Trophoblast cell (in vitro differentiated cells and primary cell): ENCODE data around the gene NRXN3.
A peak's percentile ranks its signal among the peaks of the same experiment; 100 is the strongest.

Source experiments
- DNase-seq, 2 donors: peaks; one replicate each; pipeline ENCODE4 v3.0.0-alpha.2; 2016
- H2AFZ ChIP-seq: 2 replicates; pipeline ENCODE4 v1.6.1; 2013; ENCODE audit warnings: low read length, moderate library complexity, mild to moderate bottlenecking; ENCODE audit not compliant: insufficient read depth, poor library complexity
- H2AK5ac ChIP-seq: 2 replicates; pipeline ENCODE4 v1.6.1; 2013; ENCODE audit warnings: mild to moderate bottlenecking, low read length
- H2BK120ac ChIP-seq: 2 replicates; pipeline ENCODE4 v1.6.1; 2013; ENCODE audit warnings: low read length, mild to moderate bottlenecking, moderate library complexity; ENCODE audit not compliant: insufficient read depth, poor library complexity
- H2BK12ac ChIP-seq: 2 replicates; pipeline ENCODE4 v1.6.1; 2013; ENCODE audit warnings: mild to moderate bottlenecking, low read length, moderate library complexity
- H2BK5ac ChIP-seq: 2 replicates; pipeline ENCODE4 v1.6.1; 2013; ENCODE audit warnings: low read length, low read depth, moderate library complexity, mild to moderate bottlenecking; ENCODE audit not compliant: poor library complexity
- H3K14ac ChIP-seq: 2 replicates; pipeline ENCODE4 v1.6.1; 2013; ENCODE audit warnings: mild to moderate bottlenecking, low read length
- H3K18ac ChIP-seq: 2 replicates; pipeline ENCODE4 v1.6.1; 2013; ENCODE audit warnings: mild to moderate bottlenecking, low read length
- H3K23ac ChIP-seq: 2 replicates; pipeline ENCODE4 v1.6.1; 2013; ENCODE audit warnings: low read length
- H3K27ac ChIP-seq: 2 replicates; pipeline ENCODE4 v1.5.1; 2013; ENCODE audit warnings: low read depth, mild to moderate bottlenecking, inconsistent platforms, low read length, moderate library complexity
- H3K27me3 ChIP-seq: 2 replicates; pipeline ENCODE4 v1.6.1; 2013; ENCODE audit warnings: inconsistent platforms, mild to moderate bottlenecking, low read length, moderate library complexity; ENCODE audit not compliant: insufficient read depth
- H3K36me3 ChIP-seq, 2 experiments: 1 replicate in 1 of 2; 2 replicates in 1 of 2; pipeline ENCODE4 v1.6.1; 2013; ENCODE audit warnings: low read length in 2 of 2, mild to moderate bottlenecking in 2 of 2, moderate library complexity in 1 of 2; ENCODE audit not compliant: insufficient read depth in 2 of 2, control insufficient read depth in 1 of 2
- H3K4ac ChIP-seq: 2 replicates; pipeline ENCODE4 v1.6.1; 2013; ENCODE audit warnings: low read depth, mild to moderate bottlenecking, low read length, moderate library complexity
- H3K4me1 ChIP-seq, 2 experiments: 1 replicate in 1 of 2; 2 replicates in 1 of 2; pipeline ENCODE4 v1.6.1; 2013; ENCODE audit warnings: low read length in 2 of 2, mild to moderate bottlenecking in 2 of 2, moderate library complexity in 1 of 2; ENCODE audit not compliant: insufficient read depth in 2 of 2, control insufficient read depth in 1 of 2
- H3K4me2 ChIP-seq: 2 replicates; pipeline ENCODE4 v1.6.1; 2013; ENCODE audit warnings: inconsistent platforms, mild to moderate bottlenecking, low read length, moderate library complexity
- H3K4me3 ChIP-seq: 2 replicates; pipeline ENCODE4 v1.5.1; 2013; ENCODE audit warnings: mild to moderate bottlenecking, low read depth, low read length, inconsistent platforms
- H3K79me1 ChIP-seq: one replicate; pipeline ENCODE4 v1.6.1; 2013; ENCODE audit warnings: low read length
- H3K79me2 ChIP-seq: 2 replicates; pipeline ENCODE4 v1.6.1; 2013; ENCODE audit warnings: low read length, mild to moderate bottlenecking; ENCODE audit not compliant: control insufficient read depth, insufficient read depth, poor library complexity
- H3K9ac ChIP-seq: 2 replicates; pipeline ENCODE4 v1.6.1; 2013; ENCODE audit warnings: mild to moderate bottlenecking, low read length
- H3K9me3 ChIP-seq: 2 replicates; pipeline ENCODE4 v1.6.1; 2013; ENCODE audit warnings: low read depth, mild to moderate bottlenecking, control low read depth, inconsistent platforms, low read length; ENCODE audit not compliant: insufficient read depth
- H4K12ac ChIP-seq: 2 replicates; pipeline ENCODE4 v1.6.1; 2013; ENCODE audit warnings: low read depth, mild to moderate bottlenecking, low read length, moderate library complexity
- H4K8ac ChIP-seq: 2 replicates; pipeline ENCODE4 v1.6.1; 2013; ENCODE audit warnings: low read depth, mild to moderate bottlenecking, low read length, moderate library complexity
- H4K91ac ChIP-seq: one replicate; pipeline ENCODE4 v1.6.1; 2013; ENCODE audit warnings: low read depth, mild to moderate bottlenecking, low read length, moderate library complexity
- WGBS: extraction: QIAGEN DNeasy Blood & Tissue Kit; methylation state at CpG from one replicate; pipeline ENCODE4 v1.1.7; 2013; ENCODE audit warnings: missing lambda C conversion rate; ENCODE audit not compliant: insufficient read length, insufficient coverage; ENCODE audit errors: extremely low coverage; 5-methylcytosine and 5-hydroxymethylcytosine counted together

NRXN3 gene

GRCh38 chr14:79493081-79493645 lies 1323.0 kb downstream of the NRXN3 start:
- Histone ChIP-seq H3K4ac (no peak overlapping the region), H2BK120ac (no peak overlapping the region), H3K9ac (no peak overlapping the region), H3K23ac (no peak overlapping the region), H2BK5ac (no peak overlapping the region), H3K79me2 (no peaks in the 10 kb centered on the region), H2AK5ac (no peak overlapping the region), H3K79me1 (no peaks in the 10 kb centered on the region), H3K4me2 (no peak overlapping the region), H4K8ac (no peak overlapping the region), H4K91ac (no peak overlapping the region), H3K27ac (no peak overlapping the region), H3K27me3 (no peaks in the 10 kb centered on the region), H3K4me3 (no peak overlapping the region), H3K36me3 (no peaks in the 10 kb centered on the region), H3K9me3 (no peaks in the 10 kb centered on the region), H3K18ac (no peak overlapping the region), H2BK12ac (no peak overlapping the region), H4K12ac (no peak overlapping the region), H2AFZ (no peak overlapping the region), H3K14ac (no peak overlapping the region), H3K4me1 (no peaks in the 10 kb centered on the region)
- WGBS = no CpG with 5 or more reads among the region's 3 CpGs
- DNase-seq = no peak

GRCh38 chr14:79496701-79497100 lies 1326.5 kb downstream of the NRXN3 start:
- no peak overlapping the region for H4K8ac ChIP-seq
- H2BK5ac ChIP-seq = no peak overlapping the region
- no peaks in the 10 kb centered on the region for H3K36me3 ChIP-seq
- H2AK5ac ChIP-seq = no peak overlapping the region
- no peaks in the 10 kb centered on the region for H3K4me1 ChIP-seq
- no peaks in the 10 kb centered on the region for H3K27me3 ChIP-seq
- WGBS = no CpG with 5 or more reads among the region's 4 CpGs
- no peak overlapping the region for H4K12ac ChIP-seq
- H3K79me2 ChIP-seq = no peaks in the 10 kb centered on the region
- H3K27ac ChIP-seq = no peak overlapping the region
- H3K23ac ChIP-seq = no peak overlapping the region
- H3K18ac ChIP-seq = no peak overlapping the region
- H3K9ac ChIP-seq = no peak overlapping the region
- no peak overlapping the region for H4K91ac ChIP-seq
- H2AFZ ChIP-seq = no peak overlapping the region
- H3K79me1 ChIP-seq = no peaks in the 10 kb centered on the region
- H2BK12ac ChIP-seq = no peak overlapping the region
- H3K9me3 ChIP-seq = no peaks in the 10 kb centered on the region
- H3K14ac ChIP-seq = no peak overlapping the region
- H3K4ac ChIP-seq = no peak overlapping the region
- no peak overlapping the region for H2BK120ac ChIP-seq
- no peak overlapping the region for H3K4me2 ChIP-seq
- DNase-seq = peak; percentile 6 to 28
- H3K4me3 ChIP-seq = no peak overlapping the region

GRCh38 chr14:79500489-79500888 lies 1330.3 kb downstream of the NRXN3 start:
- no peak overlapping the region for H2AK5ac ChIP-seq
- H3K18ac ChIP-seq = no peak overlapping the region
- no peak overlapping the region for H3K9ac ChIP-seq
- no peak for DNase-seq
- no peak overlapping the region for H2BK120ac ChIP-seq
- H2BK5ac ChIP-seq = no peak overlapping the region
- H3K27me3 ChIP-seq = no peaks in the 10 kb centered on the region
- H4K91ac ChIP-seq = no peak overlapping the region
- H3K27ac ChIP-seq = no peak overlapping the region
- H3K9me3 ChIP-seq = no peaks in the 10 kb centered on the region
- no peak overlapping the region for H2AFZ ChIP-seq
- no peak overlapping the region for H3K4me2 ChIP-seq
- H3K79me1 ChIP-seq = no peaks in the 10 kb centered on the region
- no peaks in the 10 kb centered on the region for H3K4me1 ChIP-seq
- WGBS = no CpG with 5 or more reads among the region's 1 CpG
- H3K36me3 ChIP-seq = no peaks in the 10 kb centered on the region
- no peak overlapping the region for H3K4ac ChIP-seq
- no peaks in the 10 kb centered on the region for H3K79me2 ChIP-seq
- no peak overlapping the region for H4K12ac ChIP-seq
- H3K4me3 ChIP-seq = no peak overlapping the region
- H3K14ac ChIP-seq = no peak overlapping the region
- H4K8ac ChIP-seq = no peak overlapping the region
- no peak overlapping the region for H2BK12ac ChIP-seq
- no peak overlapping the region for H3K23ac ChIP-seq

GRCh38 chr14:79502136-79502750 lies 1332.1 kb downstream of the NRXN3 start:
- Histone ChIP-seq H2AFZ (no peak overlapping the region), H3K4me1 (no peaks in the 10 kb centered on the region), H3K4me3 (no peak overlapping the region), H4K8ac (no peak overlapping the region), H3K9me3 (no peaks in the 10 kb centered on the region), H3K23ac (no peak overlapping the region), H3K27ac (no peak overlapping the region), H4K91ac (no peak overlapping the region), H3K4ac (no peak overlapping the region), H4K12ac (no peak overlapping the region), H2BK120ac (no peak overlapping the region), H3K4me2 (no peak overlapping the region), H3K79me2 (no peaks in the 10 kb centered on the region), H3K14ac (no peak overlapping the region), H2BK5ac (no peak overlapping the region), H3K27me3 (no peaks in the 10 kb centered on the region), H3K36me3 (no peaks in the 10 kb centered on the region), H2AK5ac (no peak overlapping the region), H2BK12ac (no peak overlapping the region), H3K18ac (no peak overlapping the region), H3K79me1 (no peaks in the 10 kb centered on the region), H3K9ac (no peak overlapping the region)
- DNase-seq = no peak
- WGBS = no CpG with 5 or more reads among the region's 3 CpGs
